GM12891 (cell line): ENCODE measurements around the gene SETD1B. TPM values are rescaled to one million over a fixed set of nuclear protein-coding genes. Genes with fewer than 3 reads are reported as not detected.
A peak's percentile ranks its signal among the peaks of the same experiment; 100 is the strongest.
"Not testable (repeated sequence)": the region's sequence is repeated elsewhere in the genome, so short reads cannot be mapped to it uniquely, and the experiment has no call there.

Source experiments
- DNase-seq: peaks from one replicate; pipeline ENCODE4 v3.0.0; 2011; ENCODE audit warnings: low spot score; ENCODE audit not compliant: insufficient read length
- FAIRE-seq: peaks from 2 replicates; lab custom pipeline; 2011; peaks lifted over from hg19 to GRCh38; lab: Jason Lieb, UNC
- PAX5 ChIP-seq: IDR thresholded peaks from 2 replicates; pipeline ENCODE4 v1.6.1; 2011; ENCODE audit warnings: low read length, moderate library complexity, mild to moderate bottlenecking; ENCODE audit not compliant: insufficient read depth, severe bottlenecking
- POLR2A ChIP-seq: IDR thresholded peaks from 2 replicates; pipeline ENCODE4 v1.6.1; 2011; ENCODE audit warnings: low read depth, low read length, control low read depth
- POLR2AphosphoS5 ChIP-seq: IDR thresholded peaks from 2 replicates; pipeline ENCODE4 v1.6.1; 2011; ENCODE audit warnings: low read depth, low read length, control low read depth
- POU2F2 ChIP-seq: IDR thresholded peaks from 2 replicates; pipeline ENCODE4 v1.6.1; 2011; ENCODE audit warnings: low read depth, mild to moderate bottlenecking, control low read depth, low read length, moderate library complexity
- SPI1 ChIP-seq: IDR thresholded peaks from 2 replicates; pipeline ENCODE4 v1.6.1; 2011; ENCODE audit warnings: low read depth, low read length, control low read depth
- TAF1 ChIP-seq: IDR thresholded peaks from 2 replicates; pipeline ENCODE4 v1.6.1; 2011; ENCODE audit warnings: low read depth, low read length, control low read depth
- polyA plus RNA-seq: library from polyadenylated mRNA; unstranded; fragments of >200 nt; gene quantifications from one replicate; pipeline ENCODE4 v1.2.1, GENCODE V29; 2012; ENCODE audit warnings: low read depth, missing spikeins, inconsistent platforms; ENCODE audit not compliant: missing spikeins

SETD1B gene
- 3.1 TPM for polyA plus RNA-seq

- FAIRE-seq (peak; percentile 47), DNase-seq (no peak)
- TF ChIP-seq TAF1 (no peak), POLR2AphosphoS5 (no peak), PAX5 (no peak), SPI1 (no peak), POLR2A (no peak), POU2F2 (no peak)
These were observed at the start of gene SETD1B for GRCh38 chr12:121803861-121804416. SETD1B (plus strand) TSS chr12:121804009; CDS start chr12:121804738, 729 bp downstream.

GRCh38 chr12:121754836-121755235, 49.0 kb upstream of the SETD1B start:
- no peak for TF ChIP-seq PAX5
- no peak for TF ChIP-seq POLR2A
- no peak for TF ChIP-seq POU2F2
- no peak for TF ChIP-seq SPI1
- DNase-seq (no peak), FAIRE-seq (no peak)

- TF ChIP-seq TAF1: no peak
- TF ChIP-seq POLR2A: no peak
- no peak for TF ChIP-seq POU2F2
- TF ChIP-seq SPI1: no peak
- DNase-seq (no peak), FAIRE-seq (no peak)
These were observed 48.2 kb upstream of the SETD1B start for GRCh38 chr12:121755591-121755990.

- peak; percentile 54 for FAIRE-seq
- not testable (repeated sequence) for DNase-seq
These were observed 45.3 kb upstream of the SETD1B start for GRCh38 chr12:121758536-121758935.

- no peak for DNase-seq
- FAIRE-seq: no peak
- no peak for TF ChIP-seq POLR2A
- TF ChIP-seq POU2F2: no peak
- TF ChIP-seq PAX5: no peak
- no peak for TF ChIP-seq TAF1
- no peak for TF ChIP-seq POLR2AphosphoS5
- TF ChIP-seq SPI1: no peak
These were observed 41.5 kb upstream of the SETD1B start for GRCh38 chr12:121762269-121762668.

- FAIRE-seq (no peak), DNase-seq (no peak)
- TF ChIP-seq POLR2AphosphoS5 (no peak), SPI1 (no peak), POLR2A (no peak), TAF1 (no peak), PAX5 (no peak), POU2F2 (no peak)
These were observed 39.0 kb upstream of the SETD1B start for GRCh38 chr12:121764808-121765207.

- FAIRE-seq: no peak
- no peak for DNase-seq
These were observed 38.2 kb upstream of the SETD1B start for GRCh38 chr12:121765573-121765972.

GRCh38 chr12:121766290-121767039, 37.3 kb upstream of the SETD1B start:
- no peak for FAIRE-seq
- TF ChIP-seq TAF1 (no peak), SPI1 (no peak)
- no peak for DNase-seq

More at GRCh38 chr12:121765573-121765972, 38.2 kb upstream of the SETD1B start:
- TF ChIP-seq POLR2AphosphoS5: no peak
- TF ChIP-seq TAF1: no peak
- TF ChIP-seq POLR2A: no peak
- no peak for TF ChIP-seq PAX5
- no peak for TF ChIP-seq POU2F2
- TF ChIP-seq SPI1: no peak

GRCh38 chr12:121767525-121768016, 36.2 kb upstream of the SETD1B start:
- DNase-seq: no peak
- no peak for FAIRE-seq
- no peak for TF ChIP-seq SPI1
- no peak for TF ChIP-seq TAF1
- no peak for TF ChIP-seq PAX5
- no peak for TF ChIP-seq POU2F2
- TF ChIP-seq POLR2AphosphoS5: no peak
- TF ChIP-seq POLR2A: no peak

- DNase-seq: no peak
- TF ChIP-seq SPI1: no peak
- TF ChIP-seq TAF1: no peak
- no peak for TF ChIP-seq POLR2A
- TF ChIP-seq PAX5: no peak
- no peak for TF ChIP-seq POLR2AphosphoS5
- no peak for TF ChIP-seq POU2F2
- no peak for FAIRE-seq
These were observed 34.4 kb upstream of the SETD1B start for GRCh38 chr12:121769297-121769830.
